Neural progenitor cell (in vitro differentiated cells): ENCODE data around the gene ENDOG. TPM values are rescaled to one million over a fixed set of nuclear protein-coding genes. Genes with fewer than 3 reads are reported as not detected.
"Not testable (repeated sequence)": the region's sequence is repeated elsewhere in the genome, so short reads cannot be mapped to it uniquely, and the experiment has no call there.

Source experiments
- DNase-seq: peaks from one replicate; pipeline ENCODE4 v3.0.0-alpha.2; 2016; ENCODE audit warnings: low spot score
- H2AFZ ChIP-seq: fragments of 200-600 bp; sonication (generic); replicated peaks from 2 replicates; pipeline ENCODE4 v1.6.1; 2016; ENCODE audit warnings: antibody characterized with exemption
- H3F3A ChIP-seq: fragments of 200-600 bp; sonication (generic); 2 replicates; pipeline ENCODE4 v1.6.1; 2016; ENCODE audit warnings: antibody characterized with exemption, low read depth
- H3K27ac ChIP-seq: fragments of 200-600 bp; sonication (generic); 2 replicates; pipeline ENCODE4 v1.5.1; 2016; ENCODE audit warnings: mild to moderate bottlenecking
- H3K27me3 ChIP-seq: fragments of 200-600 bp; sonication (generic); 2 replicates; pipeline ENCODE4 v1.6.1; 2016; ENCODE audit warnings: mild to moderate bottlenecking, moderate library complexity
- H3K36me3 ChIP-seq: fragments of 200-600 bp; sonication (generic); 2 replicates; pipeline ENCODE4 v1.5.1; 2016
- H3K4me1 ChIP-seq: fragments of 200-600 bp; sonication (generic); 2 replicates; pipeline ENCODE4 v1.6.1; 2016; ENCODE audit warnings: mixed run types
- H3K4me2 ChIP-seq: fragments of 200-600 bp; sonication (generic); 2 replicates; pipeline ENCODE4 v1.6.1; 2016
- H3K4me3 ChIP-seq: fragments of 200-600 bp; sonication (generic); 2 replicates; pipeline ENCODE4 v1.5.1; 2016
- H3K79me2 ChIP-seq: fragments of 200-600 bp; sonication (generic); 2 replicates; pipeline ENCODE4 v1.6.1; 2016; ENCODE audit warnings: low read depth
- H3K9ac ChIP-seq: fragments of 200-600 bp; sonication (generic); 2 replicates; pipeline ENCODE4 v1.6.1; 2016
- H3K9me3 ChIP-seq: fragments of 200-600 bp; sonication (generic); 2 replicates; pipeline ENCODE4 v1.5.1; 2016; ENCODE audit warnings: low read depth
- H4K20me1 ChIP-seq: fragments of 200-600 bp; sonication (generic); 2 replicates; pipeline ENCODE4 v1.6.1; 2016; ENCODE audit warnings: low read depth
- H3K27ac Mint-ChIP-seq: 3 replicates; pipeline ENCODE4 v1.8.0; 2021; ENCODE audit warnings: mixed read lengths
- H3K27me3 Mint-ChIP-seq: 2 replicates; pipeline ENCODE4 v1.8.0; 2022; ENCODE audit warnings: low read depth, mild to moderate bottlenecking, inconsistent platforms, moderate library complexity, mixed read lengths; ENCODE audit not compliant: insufficient read depth
- H3K36me3 Mint-ChIP-seq: 3 replicates; pipeline ENCODE4 v1.8.0; 2021; ENCODE audit warnings: mixed read lengths
- H3K4me1 Mint-ChIP-seq: 3 replicates; pipeline ENCODE4 v1.8.0; 2021; ENCODE audit warnings: mixed read lengths
- H3K4me3 Mint-ChIP-seq: 3 replicates; pipeline ENCODE4 v1.8.0; 2021; ENCODE audit warnings: mild to moderate bottlenecking, moderate library complexity, mixed read lengths
- H3K9me3 Mint-ChIP-seq: 3 replicates; pipeline ENCODE4 v1.8.0; 2020; ENCODE audit warnings: mixed read lengths
- EZH2 ChIP-seq: fragments of 200-600 bp; sonication (generic); IDR thresholded peaks from 2 replicates; pipeline ENCODE4 v1.6.1; 2017; ENCODE audit warnings: antibody characterized with exemption, mild to moderate bottlenecking, moderate library complexity
- EZH2phosphoT487 ChIP-seq: fragments of 200-600 bp; sonication (generic); IDR thresholded peaks from 2 replicates; pipeline ENCODE4 v1.6.1; 2017; ENCODE audit warnings: antibody characterized with exemption
- total RNA-seq: library from RNA; depleted of rRNA; stranded (reverse); fragments of >200 nt; gene quantifications from 2 replicates; pipeline ENCODE4 v1.2.3, GENCODE V29; 2015; ENCODE audit warnings: low replicate concordance
- TF ChIP-seq, protein P1 (sequence below): fragments of 200-600 bp; sonication (generic); IDR thresholded peaks from 2 replicates; pipeline ENCODE4 v1.5.1; 2017; ENCODE audit warnings: antibody characterized with exemption, mild to moderate bottlenecking

The ENDOG gene
- total RNA-seq, 1 donor from 2014 or later: 3.2 TPM

DNA sequence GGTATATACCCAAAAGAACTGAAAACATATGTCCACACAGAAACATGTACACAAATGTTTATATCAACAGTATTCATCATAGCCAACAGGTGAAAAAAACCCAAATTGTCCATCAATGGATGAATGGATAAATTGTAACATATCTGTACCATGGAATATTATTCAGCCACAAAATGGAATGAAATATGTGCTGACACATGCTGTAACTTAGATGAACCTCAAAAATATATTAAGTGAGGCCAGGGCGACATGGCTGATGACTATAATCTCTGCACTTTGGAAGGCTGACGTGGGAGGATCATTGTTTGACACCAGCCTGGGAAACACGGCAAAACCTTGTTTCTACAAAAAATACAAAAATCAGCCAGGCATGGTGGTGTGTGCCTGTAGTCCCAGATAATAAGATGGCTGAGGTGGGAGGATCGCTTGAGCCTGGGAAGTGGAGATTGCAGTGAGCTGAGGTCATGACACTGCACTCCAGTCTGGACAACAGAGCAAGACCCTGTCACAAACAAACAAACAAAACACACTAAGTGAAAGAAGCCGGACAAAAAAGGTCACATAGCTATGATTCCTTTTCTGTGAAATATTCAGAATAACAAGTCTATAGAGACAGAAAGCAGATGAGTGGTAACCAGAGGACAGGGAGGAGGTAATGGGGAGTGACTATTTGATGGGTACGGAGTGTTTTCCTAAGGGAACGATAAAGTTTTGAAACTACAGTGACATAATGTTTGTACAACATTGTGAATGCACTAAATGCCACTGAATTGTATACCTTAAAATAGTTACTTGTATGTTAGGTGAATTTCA, 52.0 kb downstream of the ENDOG start:
- H3K36me3 Mint-ChIP-seq: peaks cover 2% of the 10 kb centered on the region

DNA sequence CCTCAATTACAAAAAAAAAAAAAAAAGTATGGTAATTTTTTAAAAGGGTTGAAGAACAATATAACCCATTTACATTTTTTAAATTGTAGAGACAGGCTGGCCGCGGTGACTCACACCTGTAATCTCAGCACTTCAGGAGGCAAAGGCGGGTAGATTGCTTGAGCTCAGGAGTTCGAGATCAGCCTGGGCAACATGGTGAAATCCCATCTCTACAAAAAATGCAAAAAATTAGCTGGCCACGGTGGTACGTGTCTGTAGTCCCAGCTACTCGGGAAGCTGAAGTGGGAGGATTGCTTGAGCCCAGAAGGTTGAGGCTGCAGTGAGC, 52.6 kb downstream of the ENDOG start:
- not testable (repeated sequence) for H4K20me1 ChIP-seq, H3K27me3 Mint-ChIP-seq, H3K27ac ChIP-seq, H3K9me3 Mint-ChIP-seq, H3K79me2 ChIP-seq, H3K4me2 ChIP-seq, H3K9me3 ChIP-seq, H3K4me1 Mint-ChIP-seq, H2AFZ ChIP-seq, DNase-seq, H3K4me1 ChIP-seq, H3K27me3 ChIP-seq, H3K36me3 Mint-ChIP-seq, H3K9ac ChIP-seq, H3K27ac Mint-ChIP-seq, H3K36me3 ChIP-seq, H3K4me3 ChIP-seq, H3F3A ChIP-seq, H3K4me3 Mint-ChIP-seq

More for the DNA sequence above, 52.0 kb downstream of the ENDOG start:
- Mint-ChIP-seq H3K27me3 (no peaks in the 10 kb centered on the region), H3K4me1 (no peaks in the 10 kb centered on the region), H3K4me3 (no peak overlapping the region), H3K27ac (no peak overlapping the region), H3K9me3 (no peaks in the 10 kb centered on the region)
- Histone ChIP-seq H2AFZ (no peak overlapping the region), H3K27me3 (no peaks in the 10 kb centered on the region), H3K4me2 (no peak overlapping the region), H3K79me2 (no peaks in the 10 kb centered on the region), H3K9me3 (no peaks in the 10 kb centered on the region), H3K4me1 (no peaks in the 10 kb centered on the region), H3K9ac (no peak overlapping the region), H3K4me3 (no peak overlapping the region), H4K20me1 (no peaks in the 10 kb centered on the region), H3K36me3 (no peaks in the 10 kb centered on the region), H3K27ac (no peak overlapping the region), H3F3A (no peaks in the 10 kb centered on the region)
- no peak for DNase-seq
- TF ChIP-seq, protein P1, sequence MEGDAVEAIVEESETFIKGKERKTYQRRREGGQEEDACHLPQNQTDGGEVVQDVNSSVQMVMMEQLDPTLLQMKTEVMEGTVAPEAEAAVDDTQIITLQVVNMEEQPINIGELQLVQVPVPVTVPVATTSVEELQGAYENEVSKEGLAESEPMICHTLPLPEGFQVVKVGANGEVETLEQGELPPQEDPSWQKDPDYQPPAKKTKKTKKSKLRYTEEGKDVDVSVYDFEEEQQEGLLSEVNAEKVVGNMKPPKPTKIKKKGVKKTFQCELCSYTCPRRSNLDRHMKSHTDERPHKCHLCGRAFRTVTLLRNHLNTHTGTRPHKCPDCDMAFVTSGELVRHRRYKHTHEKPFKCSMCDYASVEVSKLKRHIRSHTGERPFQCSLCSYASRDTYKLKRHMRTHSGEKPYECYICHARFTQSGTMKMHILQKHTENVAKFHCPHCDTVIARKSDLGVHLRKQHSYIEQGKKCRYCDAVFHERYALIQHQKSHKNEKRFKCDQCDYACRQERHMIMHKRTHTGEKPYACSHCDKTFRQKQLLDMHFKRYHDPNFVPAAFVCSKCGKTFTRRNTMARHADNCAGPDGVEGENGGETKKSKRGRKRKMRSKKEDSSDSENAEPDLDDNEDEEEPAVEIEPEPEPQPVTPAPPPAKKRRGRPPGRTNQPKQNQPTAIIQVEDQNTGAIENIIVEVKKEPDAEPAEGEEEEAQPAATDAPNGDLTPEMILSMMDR: no peak
- TF ChIP-seq EZH2phosphoT487 (no peak), EZH2 (no peak)

Other genes with a start within 250 kb of the ENDOG start
- 45.9 and 141 TPM in 2 replicates for gene DYNC2I2, start 161.7 kb upstream of the ENDOG start, total RNA-seq
- 930 and 1,683 TPM in 2 replicates for gene SET, start 129.3 kb upstream of the ENDOG start, total RNA-seq
- 4.4 and 16.1 TPM in 2 replicates for gene PKN3, start 116.0 kb upstream of the ENDOG start, total RNA-seq
- 16.8 and 53.9 TPM in 2 replicates for gene ZDHHC12, start 94.4 kb upstream of the ENDOG start, total RNA-seq
- 14.7 and 28.2 TPM in 2 replicates for gene ZER1, start 46.6 kb upstream of the ENDOG start, total RNA-seq
- 17.1 and 19.0 TPM in 2 replicates for gene TBC1D13, start 31.2 kb upstream of the ENDOG start, total RNA-seq
- 17.2 and 50.1 TPM in 2 replicates for gene SPOUT1, start 11.3 kb downstream of the ENDOG start, total RNA-seq
- gene KYAT1, start 63.5 kb downstream of the ENDOG start, total RNA-seq: 21.7 and 29.1 TPM in 2 replicates
- 17.1 and 42.8 TPM in 2 replicates for gene LRRC8A, start 63.6 kb downstream of the ENDOG start, total RNA-seq
- 15.2 and 19.0 TPM in 2 replicates for gene PHYHD1, start 102.5 kb downstream of the ENDOG start, total RNA-seq
- 8.2 and 16.8 TPM in 2 replicates for gene DOLK, start 129.1 kb downstream of the ENDOG start, total RNA-seq
- 66.7 and 80.0 TPM in 2 replicates for gene NUP188, start 129.2 kb downstream of the ENDOG start, total RNA-seq
- 45.7 and 98.8 TPM in 2 replicates for gene SH3GLB2, start 209.8 kb downstream of the ENDOG start, total RNA-seq
- 10.8 and 39.1 TPM in 2 replicates for gene MIGA2, start 218.1 kb downstream of the ENDOG start, total RNA-seq